Mesenchymal stem cell (in vitro differentiated cells and primary cell): Measurements from ENCODE around the gene EYA2.
A peak's percentile ranks its signal among the peaks of the same experiment; 100 is the strongest.

Source experiments
- DNase-seq: peaks from one replicate; pipeline ENCODE4 v3.0.0-alpha.2; 2013
- H2AFZ ChIP-seq: one replicate; pipeline ENCODE4 v1.6.1; 2013; ENCODE audit warnings: low read depth, mild to moderate bottlenecking, control low read depth, inconsistent platforms, low read length, moderate library complexity
- H2AK5ac ChIP-seq: 2 replicates; pipeline ENCODE4 v1.6.1; 2013; ENCODE audit warnings: low read length, moderate library complexity, mild to moderate bottlenecking, inconsistent platforms; ENCODE audit not compliant: severe bottlenecking
- H2BK120ac ChIP-seq: one replicate; pipeline ENCODE4 v1.6.1; 2013; ENCODE audit warnings: low read depth, mild to moderate bottlenecking, inconsistent platforms, low read length, moderate library complexity
- H2BK12ac ChIP-seq, 2 experiments: one replicate each; pipeline ENCODE4 v1.6.1; 2013; ENCODE audit warnings: inconsistent platforms in 2 of 2, low read length in 2 of 2, mild to moderate bottlenecking in 2 of 2, moderate library complexity in 2 of 2, control low read depth in 1 of 2
- H2BK15ac ChIP-seq: one replicate; pipeline ENCODE4 v1.6.1; 2013; ENCODE audit warnings: mild to moderate bottlenecking, low read depth, inconsistent platforms; ENCODE audit not compliant: poor library complexity, severe bottlenecking
- H2BK5ac ChIP-seq: 2 replicates; pipeline ENCODE4 v1.6.1; 2013; ENCODE audit warnings: low read depth, mild to moderate bottlenecking, low read length, control low read depth, inconsistent platforms; ENCODE audit not compliant: poor library complexity, severe bottlenecking
- H3K14ac ChIP-seq, 2 experiments: one replicate each; pipeline ENCODE4 v1.6.1; 2013; ENCODE audit warnings: inconsistent platforms in 2 of 2, low read length in 2 of 2, control low read depth in 1 of 2, mild to moderate bottlenecking in 1 of 2, moderate library complexity in 1 of 2
- H3K18ac ChIP-seq, 2 experiments: one replicate each; pipeline ENCODE4 v1.6.1; 2013; ENCODE audit warnings: inconsistent platforms in 2 of 2, low read length in 2 of 2, control low read depth in 1 of 2, low read depth in 1 of 2, mild to moderate bottlenecking in 1 of 2
- H3K23ac ChIP-seq, 2 experiments: one replicate each; pipeline ENCODE4 v1.6.1; 2013; ENCODE audit warnings: inconsistent platforms in 2 of 2, low read length in 2 of 2, mild to moderate bottlenecking in 2 of 2, moderate library complexity in 2 of 2, control low read depth in 1 of 2
- H3K27ac ChIP-seq: 2 replicates; pipeline ENCODE4 v1.5.1; 2013; ENCODE audit warnings: mild to moderate bottlenecking, moderate library complexity, low read length, control low read depth, inconsistent platforms; ENCODE audit not compliant: poor library complexity, severe bottlenecking
- H3K27me3 ChIP-seq, 2 experiments: 2 replicates each; pipeline versions ENCODE4 v1.6.1 to v1.7.0; 2013; ENCODE audit warnings: low read length in 2 of 2, mild to moderate bottlenecking in 2 of 2, moderate library complexity in 2 of 2, control low read depth in 1 of 2, inconsistent platforms in 1 of 2; ENCODE audit not compliant: control insufficient read depth in 1 of 2, insufficient read depth in 1 of 2
- H3K36me3 ChIP-seq, 2 experiments: 2 replicates each; pipeline versions ENCODE4 v1.6.1 to v1.7.0; 2013; ENCODE audit warnings: low read length in 2 of 2, control low read depth in 1 of 2, inconsistent platforms in 1 of 2, low read depth in 1 of 2, mild to moderate bottlenecking in 1 of 2; ENCODE audit not compliant: insufficient read depth in 2 of 2, control insufficient read depth in 1 of 2
- H3K4ac ChIP-seq, 2 experiments: one replicate each; pipeline ENCODE4 v1.6.1; 2013; ENCODE audit warnings: inconsistent platforms in 2 of 2, low read length in 2 of 2, mild to moderate bottlenecking in 2 of 2, moderate library complexity in 2 of 2, control low read depth in 1 of 2, low read depth in 1 of 2
- H3K4me1 ChIP-seq: 2 replicates; pipeline ENCODE4 v1.6.1; 2013; ENCODE audit warnings: low read depth, low read length, control low read depth; ENCODE audit not compliant: control insufficient read depth, insufficient read depth
- H3K4me2 ChIP-seq: 2 replicates; pipeline ENCODE4 v1.6.1; 2013; ENCODE audit warnings: low read length, mild to moderate bottlenecking, inconsistent platforms; ENCODE audit not compliant: poor library complexity, severe bottlenecking
- H3K4me3 ChIP-seq, 2 experiments: 2 replicates each; pipeline versions ENCODE4 v1.5.1 to v1.7.0; 2013; ENCODE audit warnings: low read length in 2 of 2, mild to moderate bottlenecking in 2 of 2, control low read depth in 1 of 2, low read depth in 1 of 2; ENCODE audit not compliant: insufficient read depth in 1 of 2
- H3K79me1 ChIP-seq: replicated peaks from 2 replicates; pipeline ENCODE4 v1.6.1; 2013; ENCODE audit warnings: mild to moderate bottlenecking, control low read depth, low read length, inconsistent platforms; ENCODE audit not compliant: poor library complexity, severe bottlenecking
- H3K9ac ChIP-seq: 2 replicates; pipeline ENCODE4 v1.7.0; 2013; ENCODE audit warnings: mild to moderate bottlenecking, low read length, moderate library complexity
- H3K9me3 ChIP-seq: 2 replicates; pipeline ENCODE4 v1.7.0; 2013; ENCODE audit warnings: mild to moderate bottlenecking, low read length; ENCODE audit not compliant: control insufficient read depth
- H4K8ac ChIP-seq: one replicate; pipeline ENCODE4 v1.6.1; 2013; ENCODE audit warnings: inconsistent platforms, mild to moderate bottlenecking, low read length, moderate library complexity
- H4K91ac ChIP-seq: one replicate; pipeline ENCODE4 v1.6.1; 2013; ENCODE audit warnings: mild to moderate bottlenecking, low read length, inconsistent platforms
- whole genome bisulfite sequencing: methylation state at CpG from one replicate; pipeline ENCODE4 v1.1.7; 2013; ENCODE audit warnings: mixed read lengths; 5-methylcytosine and 5-hydroxymethylcytosine counted together

EYA2 gene

DNA sequence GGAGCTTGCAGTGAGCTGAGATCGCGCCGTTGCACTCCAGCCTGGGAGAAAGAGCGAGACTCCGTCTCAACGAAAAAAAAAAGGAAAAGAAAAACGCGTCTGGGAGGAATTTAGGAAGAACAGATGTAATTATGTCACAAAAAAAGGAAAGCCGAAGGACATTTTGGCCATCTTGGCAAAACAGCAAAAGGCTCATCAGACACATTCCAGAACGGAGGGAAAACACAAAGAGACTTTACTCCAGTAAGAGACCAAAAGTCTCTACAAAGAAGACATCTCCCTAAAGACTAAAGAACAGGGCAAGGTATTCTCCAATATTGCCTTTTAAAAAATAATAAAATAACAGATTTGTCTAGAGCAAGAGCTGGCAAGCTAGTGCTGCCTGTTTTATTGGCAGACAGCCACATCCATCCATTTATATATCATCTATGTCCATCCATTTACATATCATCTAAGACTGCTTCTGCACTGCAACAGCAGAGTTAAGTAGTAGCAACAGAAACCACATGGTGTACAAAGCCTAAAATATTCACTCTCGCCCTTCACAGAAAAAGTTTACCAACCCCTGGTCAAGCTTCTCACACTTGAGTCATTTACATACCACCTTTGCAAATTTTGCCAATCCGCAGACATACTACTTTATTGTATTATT lies 328.0 kb downstream of the EYA2 start:
- WGBS: over 99% methylated on average over 11 of the region's 12 CpGs
- H2BK15ac ChIP-seq: no peak overlapping the region
- no peak overlapping the region for H3K9ac ChIP-seq
- peaks cover 7% of the 10 kb centered on the region for H3K4me1 ChIP-seq
- H2AFZ ChIP-seq: no peak overlapping the region
- no peak overlapping the region for H3K4me3 ChIP-seq
- H4K8ac ChIP-seq: no peak overlapping the region
- no peak overlapping the region for H3K4me2 ChIP-seq
- H3K36me3 ChIP-seq: peaks cover 55 to 82% of the 10 kb centered on the region in 2 experiments
- H2BK12ac ChIP-seq: no peak overlapping the region
- no peaks in the 10 kb centered on the region for H3K9me3 ChIP-seq
- no peak overlapping the region for H4K91ac ChIP-seq
- H3K18ac ChIP-seq: no peak overlapping the region
- no peak overlapping the region for H2BK120ac ChIP-seq
- no peak overlapping the region for H3K23ac ChIP-seq
- no peak overlapping the region for H3K4ac ChIP-seq
- H2AK5ac ChIP-seq: no peak overlapping the region
- no peaks in the 10 kb centered on the region for H3K27me3 ChIP-seq
- no peak overlapping the region for H3K27ac ChIP-seq
- no peak overlapping the region for H3K14ac ChIP-seq
- no peak for DNase-seq
- H3K79me1 ChIP-seq: peaks cover 39% of the 10 kb centered on the region
- H2BK5ac ChIP-seq: no peak overlapping the region

DNA sequence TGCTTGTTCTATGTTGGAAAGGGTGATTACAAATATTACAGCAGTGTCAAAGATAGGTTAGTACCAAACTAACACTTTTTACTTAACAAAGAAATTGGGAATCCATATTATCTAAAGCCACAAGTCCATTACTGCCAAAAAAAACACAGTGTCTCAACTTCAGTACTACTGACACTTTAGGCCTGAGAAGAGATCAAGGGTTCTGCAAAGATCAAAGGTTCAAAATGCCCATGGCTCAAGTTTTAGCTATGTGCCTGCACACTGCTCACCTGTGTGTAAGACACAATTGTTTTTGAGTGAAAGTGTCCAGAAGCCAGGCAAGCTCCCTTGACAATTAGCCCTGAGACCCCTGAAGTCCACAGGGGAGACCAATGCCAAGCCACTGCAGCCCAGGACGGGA lies 329.3 kb downstream of the EYA2 start:
- Histone ChIP-seq H2BK15ac (no peak overlapping the region), H2BK12ac (no peak overlapping the region)
- 95% methylated on average over 1 of the region's 1 CpG for WGBS

DNA sequence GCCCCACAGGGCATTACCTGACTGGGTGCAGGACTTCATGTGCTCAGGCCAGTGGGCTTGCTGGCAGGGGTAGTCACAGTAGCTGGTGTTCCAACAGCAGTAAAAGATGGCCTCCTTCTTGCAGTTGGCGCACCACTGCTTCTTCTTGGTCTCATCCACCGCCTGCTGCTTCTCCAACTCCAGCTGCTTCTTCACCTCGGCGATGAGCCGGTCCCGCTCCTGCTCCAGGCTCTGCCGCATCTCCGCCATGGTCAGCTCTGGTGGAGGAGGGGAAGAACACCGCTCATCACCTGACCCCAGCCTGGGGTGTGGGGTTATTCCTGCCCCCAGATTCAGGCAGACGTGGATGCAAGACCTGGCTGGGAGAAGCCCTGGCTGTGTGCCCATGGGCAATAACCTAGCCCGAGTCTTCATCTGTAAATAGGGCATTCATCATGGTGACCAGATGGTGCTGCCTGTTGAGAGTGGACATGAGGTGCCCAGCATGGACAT lies 329.7 kb downstream of the EYA2 start:
- Histone ChIP-seq H2BK120ac (no peak overlapping the region), H3K4me3 (no peak overlapping the region), H3K4ac (no peak overlapping the region), H3K27ac (peak overlapping the region; percentile 44), H2AFZ (no peak overlapping the region), H3K9ac (no peak overlapping the region), H2BK5ac (no peak overlapping the region), H3K9me3 (no peaks in the 10 kb centered on the region), H4K8ac (peak overlapping the region; percentile 19), H3K79me1 (peaks cover 30% of the 10 kb centered on the region), H2AK5ac (no peak overlapping the region), H3K4me2 (no peak overlapping the region), H3K18ac (no peak overlapping the region), H3K4me1 (peaks cover 7% of the 10 kb centered on the region), H3K14ac (no peak overlapping the region), H2BK12ac (no peak overlapping the region), H3K27me3 (no peaks in the 10 kb centered on the region), H2BK15ac (no peak overlapping the region), H4K91ac (no peak overlapping the region), H3K23ac (no peak overlapping the region), H3K36me3 (peaks cover 59 to 86% of the 10 kb centered on the region in 2 experiments)
- DNase-seq: no peak
- WGBS: 98% methylated on average over 11 of the region's 11 CpGs

More for the DNA sequence above, 329.3 kb downstream of the EYA2 start:
- Histone ChIP-seq H3K14ac (no peak overlapping the region), H2AK5ac (no peak overlapping the region), H3K9ac (no peak overlapping the region), H3K79me1 (peaks cover 30% of the 10 kb centered on the region), H4K91ac (no peak overlapping the region), H3K27ac (no peak overlapping the region), H3K27me3 (no peaks in the 10 kb centered on the region), H3K4me1 (peaks cover 7% of the 10 kb centered on the region), H2AFZ (no peak overlapping the region), H2BK120ac (no peak overlapping the region), H2BK5ac (no peak overlapping the region), H4K8ac (peak overlapping the region; percentile 19), H3K36me3 (peaks cover 57 to 82% of the 10 kb centered on the region in 2 experiments), H3K4me3 (no peak overlapping the region), H3K4ac (no peak overlapping the region), H3K4me2 (no peak overlapping the region), H3K18ac (no peak overlapping the region), H3K9me3 (no peaks in the 10 kb centered on the region), H3K23ac (no peak overlapping the region)
- no peak for DNase-seq

GRCh38 chr20:47224857-47225256 lies 330.2 kb downstream of the EYA2 start:
- no peak overlapping the region for H2BK12ac ChIP-seq
- no peak overlapping the region for H4K91ac ChIP-seq
- H2AFZ ChIP-seq: no peak overlapping the region
- no peak overlapping the region for H3K14ac ChIP-seq
- no peak overlapping the region for H3K4me3 ChIP-seq
- peaks cover 26% of the 10 kb centered on the region for H3K79me1 ChIP-seq
- H3K4ac ChIP-seq: no peak overlapping the region
- H2BK120ac ChIP-seq: no peak overlapping the region
- H3K4me2 ChIP-seq: no peak overlapping the region
- H3K9me3 ChIP-seq: no peaks in the 10 kb centered on the region
- 93% methylated on average over 4 of the region's 4 CpGs for WGBS
- H3K36me3 ChIP-seq: peaks cover 59 to 86% of the 10 kb centered on the region in 2 experiments
- H3K9ac ChIP-seq: no peak overlapping the region
- H3K4me1 ChIP-seq: peaks cover 7% of the 10 kb centered on the region
- DNase-seq: no peak
- no peak overlapping the region for H3K18ac ChIP-seq
- no peak overlapping the region for H2AK5ac ChIP-seq
- H3K23ac ChIP-seq: no peak overlapping the region
- no peak overlapping the region for H2BK5ac ChIP-seq
- H3K27me3 ChIP-seq: no peaks in the 10 kb centered on the region
- peak overlapping the region; percentile 15 for H3K27ac ChIP-seq
- no peak overlapping the region for H4K8ac ChIP-seq
- H2BK15ac ChIP-seq: no peak overlapping the region
